ENCODE measurements around the gene CXCL16.
A peak's percentile ranks its signal among the peaks of the same experiment; 100 is the strongest.

The CXCL16 gene

DNA sequence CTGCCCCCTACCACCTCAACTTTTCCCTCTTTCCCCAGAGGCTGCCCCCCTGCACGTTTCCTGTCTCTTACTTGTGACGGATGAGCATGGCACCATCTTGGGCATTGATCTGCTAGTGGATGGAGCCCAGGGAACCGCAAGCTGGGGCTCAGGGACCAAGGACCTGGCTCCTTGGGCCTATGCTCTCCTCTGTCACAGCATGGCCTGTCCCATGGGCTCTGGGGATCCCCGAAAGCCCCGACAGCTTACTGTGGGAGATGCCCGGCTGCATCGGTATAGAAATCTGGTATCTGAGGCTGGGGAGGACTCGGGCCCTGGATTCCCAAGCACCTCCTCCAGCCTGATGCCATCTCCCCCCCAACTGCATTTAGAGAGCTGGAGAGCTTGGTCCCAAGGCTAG, 1.8 kb upstream of the CXCL16 start:
- no peak overlapping the region for H2BK120ac ChIP-seq (ENCODE audit: low read depth, low read length)
- no peak overlapping the region for H2BK12ac ChIP-seq (ENCODE audit: low read length in 2 of 2)
- no peak overlapping the region for H4K8ac ChIP-seq (ENCODE audit: low read length)
- H3K18ac ChIP-seq (ENCODE audit: low read depth in 1 of 2, low read length in 2 of 2): no peak overlapping the region
- WGBS: 83% methylated on average over 6 of the region's 8 CpGs
- H3K27me3 ChIP-seq (ENCODE audit: control insufficient read depth in 1 of 2, insufficient read depth in 1 of 2, low read length in 2 of 2): peaks cover 70 to 71% of the 10 kb centered on the region in 2 experiments
- no peak overlapping the region for H2AK5ac ChIP-seq (ENCODE audit: low read length, severe bottlenecking)
- no peak overlapping the region for H3K4ac ChIP-seq (ENCODE audit: low read depth in 1 of 2, low read length in 2 of 2)
- no peak overlapping the region for H3K4me2 ChIP-seq (ENCODE audit: low read length, poor library complexity, severe bottlenecking)
- no peak overlapping the region for H3K27ac ChIP-seq (ENCODE audit: low read length, poor library complexity, severe bottlenecking)
- peaks cover 23% of the 10 kb centered on the region for H3K4me1 ChIP-seq (ENCODE audit: control insufficient read depth, insufficient read depth, low read depth, low read length)
- no peak overlapping the region for H3K4me3 ChIP-seq (ENCODE audit: insufficient read depth in 1 of 2, low read depth in 1 of 2, low read length in 2 of 2)
- DNase-seq: no peak
- H3K9me3 ChIP-seq (ENCODE audit: control insufficient read depth, low read length): no peaks in the 10 kb centered on the region
- no peak overlapping the region for H4K91ac ChIP-seq (ENCODE audit: low read length)
- no peaks in the 10 kb centered on the region for H3K79me1 ChIP-seq (replicated peaks; ENCODE audit: low read length, poor library complexity, severe bottlenecking)
- no peak overlapping the region for H2BK5ac ChIP-seq (ENCODE audit: low read depth, low read length, poor library complexity, severe bottlenecking)
- H2AFZ ChIP-seq (ENCODE audit: low read depth, low read length): no peak overlapping the region
- no peak overlapping the region for H3K14ac ChIP-seq (ENCODE audit: low read length in 2 of 2)
- H3K9ac ChIP-seq (ENCODE audit: low read length): no peak overlapping the region
- no peak overlapping the region for H3K23ac ChIP-seq (ENCODE audit: low read length in 2 of 2)
- no peaks in the 10 kb centered on the region for H3K36me3 ChIP-seq (ENCODE audit: control insufficient read depth in 1 of 2, insufficient read depth in 2 of 2, low read depth in 1 of 2, low read length in 2 of 2)
- H2BK15ac ChIP-seq (ENCODE audit: low read depth, poor library complexity, severe bottlenecking): no peak overlapping the region

DNA sequence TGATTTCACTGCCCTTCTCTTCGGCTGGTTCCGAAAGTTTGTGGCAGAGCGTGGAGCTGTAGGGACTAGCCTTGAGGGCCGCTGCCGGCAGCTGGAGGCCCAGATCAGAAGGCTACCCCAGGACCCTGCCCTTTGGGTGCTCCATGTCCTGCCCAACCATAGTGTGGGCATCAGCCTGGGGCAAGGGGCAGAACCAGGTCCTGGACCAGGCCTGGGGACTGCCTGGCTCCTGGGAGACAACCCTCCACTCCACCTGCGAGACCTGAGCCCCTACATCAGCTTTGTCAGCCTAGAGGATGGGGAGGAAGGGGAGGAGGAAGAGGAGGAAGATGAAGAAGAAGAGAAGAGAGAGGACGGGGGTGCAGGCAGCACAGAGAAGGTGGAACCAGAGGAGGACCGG, 856 bp upstream of the CXCL16 start:
- Histone ChIP-seq H2AK5ac (ENCODE audit: low read length, severe bottlenecking) (no peak overlapping the region), H3K4me2 (ENCODE audit: low read length, poor library complexity, severe bottlenecking) (no peak overlapping the region), H3K36me3 (ENCODE audit: control insufficient read depth in 1 of 2, insufficient read depth in 2 of 2, low read depth in 1 of 2, low read length in 2 of 2) (no peaks in the 10 kb centered on the region), H3K9ac (ENCODE audit: low read length) (no peak overlapping the region), H2BK12ac (ENCODE audit: low read length in 2 of 2) (no peak overlapping the region), H3K23ac (ENCODE audit: low read length in 2 of 2) (no peak overlapping the region), H3K9me3 (ENCODE audit: control insufficient read depth, low read length) (no peaks in the 10 kb centered on the region), H3K27ac (ENCODE audit: low read length, poor library complexity, severe bottlenecking) (no peak overlapping the region), H3K4ac (ENCODE audit: low read depth in 1 of 2, low read length in 2 of 2) (no peak overlapping the region), H4K91ac (ENCODE audit: low read length) (no peak overlapping the region), H3K4me1 (ENCODE audit: control insufficient read depth, insufficient read depth, low read depth, low read length) (peaks cover 22% of the 10 kb centered on the region), H3K79me1 (replicated peaks; ENCODE audit: low read length, poor library complexity, severe bottlenecking) (no peaks in the 10 kb centered on the region), H2BK120ac (ENCODE audit: low read depth, low read length) (no peak overlapping the region), H4K8ac (ENCODE audit: low read length) (no peak overlapping the region), H2AFZ (ENCODE audit: low read depth, low read length) (no peak overlapping the region), H3K14ac (ENCODE audit: low read length in 2 of 2) (no peak overlapping the region), H3K4me3 (ENCODE audit: insufficient read depth in 1 of 2, low read depth in 1 of 2, low read length in 2 of 2) (no peak overlapping the region), H2BK15ac (ENCODE audit: low read depth, poor library complexity, severe bottlenecking) (no peak overlapping the region), H2BK5ac (ENCODE audit: low read depth, low read length, poor library complexity, severe bottlenecking) (no peak overlapping the region), H3K18ac (ENCODE audit: low read depth in 1 of 2, low read length in 2 of 2) (no peak overlapping the region), H3K27me3 (ENCODE audit: control insufficient read depth in 1 of 2, insufficient read depth in 1 of 2, low read length in 2 of 2) (peaks cover 61 to 63% of the 10 kb centered on the region in 2 experiments)
- 87% methylated on average over 7 of the region's 8 CpGs for WGBS
- DNase-seq: no peak

DNA sequence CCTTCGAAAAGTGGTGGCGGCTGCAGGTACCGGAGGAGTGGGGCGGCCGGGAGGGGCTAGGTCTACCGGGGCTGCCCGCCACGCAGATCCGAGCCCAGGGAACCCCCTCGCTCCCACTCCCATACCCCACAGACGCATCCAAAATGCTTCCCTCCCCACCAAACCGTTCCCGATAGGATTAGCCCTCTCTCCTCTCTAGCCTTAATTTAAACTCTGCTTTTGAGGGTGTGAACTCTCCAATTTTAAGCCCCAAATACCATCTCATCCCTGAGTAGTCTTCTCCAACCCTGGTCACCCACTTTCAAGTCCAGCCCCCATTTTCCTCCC, 260 bp upstream of the CXCL16 start:
- no peak overlapping the region for H2BK5ac ChIP-seq (ENCODE audit: low read depth, low read length, poor library complexity, severe bottlenecking)
- H4K8ac ChIP-seq (ENCODE audit: low read length): no peak overlapping the region
- no peaks in the 10 kb centered on the region for H3K36me3 ChIP-seq (ENCODE audit: control insufficient read depth in 1 of 2, insufficient read depth in 2 of 2, low read depth in 1 of 2, low read length in 2 of 2)
- peak overlapping the region; percentile 20 for H2AFZ ChIP-seq (ENCODE audit: low read depth, low read length)
- no peaks in the 10 kb centered on the region for H3K79me1 ChIP-seq (replicated peaks; ENCODE audit: low read length, poor library complexity, severe bottlenecking)
- peak overlapping the region; percentile 75 for H3K9ac ChIP-seq (ENCODE audit: low read length)
- H4K91ac ChIP-seq (ENCODE audit: low read length): no peak overlapping the region
- no peak for DNase-seq
- peak overlapping the region in 1 of 2 experiments; percentile 30 for H3K18ac ChIP-seq (ENCODE audit: low read depth in 1 of 2, low read length in 2 of 2)
- 14% methylated on average over 13 of the region's 13 CpGs for WGBS
- H3K4me1 ChIP-seq (ENCODE audit: control insufficient read depth, insufficient read depth, low read depth, low read length): peaks cover 17% of the 10 kb centered on the region
- H2BK15ac ChIP-seq (ENCODE audit: low read depth, poor library complexity, severe bottlenecking): no peak overlapping the region
- peak overlapping the region in 1 of 2 experiments; percentile 47 for H2BK12ac ChIP-seq (ENCODE audit: low read length in 2 of 2)
- H3K23ac ChIP-seq (ENCODE audit: low read length in 2 of 2): peak overlapping the region in 1 of 2 experiments; percentile 63
- H3K4me2 ChIP-seq (ENCODE audit: low read length, poor library complexity, severe bottlenecking): peak overlapping the region; percentile 91
- no peak overlapping the region for H3K14ac ChIP-seq (ENCODE audit: low read length in 2 of 2)
- peaks cover 58 to 59% of the 10 kb centered on the region in 2 experiments for H3K27me3 ChIP-seq (ENCODE audit: control insufficient read depth in 1 of 2, insufficient read depth in 1 of 2, low read length in 2 of 2)
- no peak overlapping the region for H3K27ac ChIP-seq (ENCODE audit: low read length, poor library complexity, severe bottlenecking)
- H2AK5ac ChIP-seq (ENCODE audit: low read length, severe bottlenecking): no peak overlapping the region
- no peak overlapping the region for H3K4ac ChIP-seq (ENCODE audit: low read depth in 1 of 2, low read length in 2 of 2)
- peak overlapping the region; percentile 64 to 82 for H3K4me3 ChIP-seq (ENCODE audit: insufficient read depth in 1 of 2, low read depth in 1 of 2, low read length in 2 of 2)
- no peak overlapping the region for H2BK120ac ChIP-seq (ENCODE audit: low read depth, low read length)
- no peaks in the 10 kb centered on the region for H3K9me3 ChIP-seq (ENCODE audit: control insufficient read depth, low read length)

DNA sequence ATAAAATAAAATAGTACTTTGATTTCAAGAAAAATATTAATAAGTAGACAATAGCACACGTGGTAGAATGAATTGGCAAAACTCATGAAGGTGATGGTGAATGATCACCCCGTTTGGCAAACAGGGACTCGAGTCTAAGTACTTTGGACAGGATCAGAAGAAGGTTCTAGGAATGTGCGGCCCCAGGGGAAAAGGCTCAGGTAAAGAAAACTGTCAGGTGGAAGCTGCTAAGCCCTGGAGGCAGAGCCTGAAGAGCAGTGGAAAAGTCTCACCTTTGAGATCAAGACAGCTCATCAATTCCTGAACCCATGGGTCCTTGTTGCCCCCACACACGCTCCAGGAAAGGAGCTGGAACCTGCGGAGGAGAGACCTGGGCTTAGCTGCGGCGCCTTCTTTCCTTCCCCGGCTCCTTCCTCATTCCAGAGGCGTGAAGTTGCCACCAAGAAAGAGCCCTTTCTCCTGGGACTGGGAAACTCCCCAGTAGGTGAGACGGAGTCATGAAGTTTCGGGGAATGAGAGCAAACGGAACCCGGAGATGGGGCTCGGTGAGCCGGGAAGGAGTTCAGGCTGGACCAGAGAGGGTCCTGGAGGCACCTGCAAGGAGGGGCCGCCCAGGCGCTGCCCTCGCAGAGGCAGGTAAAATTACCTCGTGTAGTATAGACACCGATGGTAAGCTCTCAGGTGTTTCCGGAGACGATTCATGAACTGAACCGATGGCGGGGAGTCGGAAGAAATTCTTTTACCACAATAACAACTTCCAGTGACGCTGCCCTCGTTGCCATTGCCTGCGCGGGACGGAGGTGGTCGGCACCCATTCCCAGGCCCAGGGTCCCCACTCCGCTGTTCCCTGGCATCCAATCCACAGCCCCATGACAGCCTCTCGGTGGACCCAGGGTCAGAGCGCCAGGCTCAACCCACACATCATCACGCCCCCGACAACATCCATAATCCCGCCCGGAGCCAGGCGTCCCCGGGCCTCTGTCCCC, 1.3 kb downstream of the CXCL16 start:
- 20% methylated on average over 40 of the region's 41 CpGs for WGBS
- H3K27ac ChIP-seq (ENCODE audit: low read length, poor library complexity, severe bottlenecking): no peak overlapping the region

More for the DNA sequence above, 1.3 kb downstream of the CXCL16 start:
- H4K91ac ChIP-seq (ENCODE audit: low read length): no peak overlapping the region
- H2BK120ac ChIP-seq (ENCODE audit: low read depth, low read length): no peak overlapping the region
- H2BK15ac ChIP-seq (ENCODE audit: low read depth, poor library complexity, severe bottlenecking): no peak overlapping the region
- DNase-seq: no peak
- H3K4me3 ChIP-seq (ENCODE audit: insufficient read depth in 1 of 2, low read depth in 1 of 2, low read length in 2 of 2): peak overlapping the region; percentile 64 to 82
- no peaks in the 10 kb centered on the region for H3K9me3 ChIP-seq (ENCODE audit: control insufficient read depth, low read length)
- peak overlapping the region; percentile 75 for H3K9ac ChIP-seq (ENCODE audit: low read length)
- H4K8ac ChIP-seq (ENCODE audit: low read length): no peak overlapping the region
- no peak overlapping the region for H2AFZ ChIP-seq (ENCODE audit: low read depth, low read length)
- H3K14ac ChIP-seq (ENCODE audit: low read length in 2 of 2): no peak overlapping the region
- no peak overlapping the region for H3K18ac ChIP-seq (ENCODE audit: low read depth in 1 of 2, low read length in 2 of 2)
- H3K4ac ChIP-seq (ENCODE audit: low read depth in 1 of 2, low read length in 2 of 2): no peak overlapping the region
- peaks cover 0 to 2% of the 10 kb centered on the region in 2 experiments for H3K36me3 ChIP-seq (ENCODE audit: control insufficient read depth in 1 of 2, insufficient read depth in 2 of 2, low read depth in 1 of 2, low read length in 2 of 2)
- H3K4me1 ChIP-seq (ENCODE audit: control insufficient read depth, insufficient read depth, low read depth, low read length): peaks cover 16% of the 10 kb centered on the region
- H2AK5ac ChIP-seq (ENCODE audit: low read length, severe bottlenecking): no peak overlapping the region
- peak overlapping the region in 1 of 2 experiments; percentile 94 for H3K23ac ChIP-seq (ENCODE audit: low read length in 2 of 2)
- peak overlapping the region; percentile 91 for H3K4me2 ChIP-seq (ENCODE audit: low read length, poor library complexity, severe bottlenecking)
- H2BK5ac ChIP-seq (ENCODE audit: low read depth, low read length, poor library complexity, severe bottlenecking): no peak overlapping the region
- H3K27me3 ChIP-seq (ENCODE audit: control insufficient read depth in 1 of 2, insufficient read depth in 1 of 2, low read length in 2 of 2): peaks cover 44% of the 10 kb centered on the region in 2 experiments
- H2BK12ac ChIP-seq (ENCODE audit: low read length in 2 of 2): no peak overlapping the region
- no peaks in the 10 kb centered on the region for H3K79me1 ChIP-seq (replicated peaks; ENCODE audit: low read length, poor library complexity, severe bottlenecking)

All from mesenchymal stem cell (in vitro differentiated cells and primary cell).